Fibroblast of skin of right quadriceps (primary cell): Measurements from ENCODE around the gene KRT4.

Experiments used
- DNase-seq: peaks from one replicate; pipeline ENCODE4 v3.0.0-alpha.2; 2013

KRT4 gene

GRCh38 chr12:52791271-52792184 lies 22.4 kb downstream of the KRT4 start:
- DNase-seq: no peak

GRCh38 chr12:52790427-52791270 lies 23.3 kb downstream of the KRT4 start:
- DNase-seq: no peak

- no peak for DNase-seq
These were observed 24.1 kb downstream of the KRT4 start for GRCh38 chr12:52789637-52790426.

DNA sequence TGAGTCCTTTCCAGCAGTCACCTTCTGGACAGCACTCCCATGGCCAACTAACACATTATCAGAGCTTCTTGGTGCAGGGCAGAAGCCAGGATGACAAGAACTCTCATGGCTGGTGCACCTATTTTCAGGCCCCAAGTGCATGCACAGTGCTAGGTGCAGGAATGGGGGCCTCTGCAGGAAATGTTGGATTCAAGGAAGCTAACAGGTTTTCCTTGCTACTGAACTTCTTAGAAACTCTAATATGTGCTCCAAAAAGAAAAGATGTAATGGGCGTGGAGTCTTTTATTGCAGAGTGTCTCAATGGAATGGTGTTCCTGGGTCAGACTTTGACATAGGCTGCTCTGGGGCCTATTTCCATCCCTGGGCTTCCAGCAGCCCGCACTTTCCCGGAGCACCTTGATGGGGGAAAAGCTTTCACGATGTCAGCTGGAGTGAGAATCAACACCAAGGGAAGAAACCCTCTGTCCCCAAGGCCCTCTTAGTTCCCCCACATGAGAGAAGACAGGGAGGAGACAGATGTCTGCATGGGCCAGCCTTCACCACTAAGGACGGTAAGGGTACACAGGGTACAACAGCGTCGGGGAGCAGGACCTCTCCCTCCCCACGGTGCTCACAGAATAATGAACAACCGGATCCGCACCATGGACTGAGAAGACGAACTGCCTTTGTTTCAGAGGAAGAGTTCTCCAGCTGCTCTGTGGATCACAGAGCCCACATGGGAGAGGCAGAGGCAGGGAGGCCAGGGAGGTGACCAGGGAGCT lies 24.9 kb downstream of the KRT4 start:
- DNase-seq: no peak

GRCh38 chr12:52788192-52788875 lies 25.6 kb downstream of the KRT4 start:
- DNase-seq: no peak

- DNase-seq: no peak
These were observed 26.4 kb downstream of the KRT4 start for GRCh38 chr12:52787324-52788191.

DNA sequence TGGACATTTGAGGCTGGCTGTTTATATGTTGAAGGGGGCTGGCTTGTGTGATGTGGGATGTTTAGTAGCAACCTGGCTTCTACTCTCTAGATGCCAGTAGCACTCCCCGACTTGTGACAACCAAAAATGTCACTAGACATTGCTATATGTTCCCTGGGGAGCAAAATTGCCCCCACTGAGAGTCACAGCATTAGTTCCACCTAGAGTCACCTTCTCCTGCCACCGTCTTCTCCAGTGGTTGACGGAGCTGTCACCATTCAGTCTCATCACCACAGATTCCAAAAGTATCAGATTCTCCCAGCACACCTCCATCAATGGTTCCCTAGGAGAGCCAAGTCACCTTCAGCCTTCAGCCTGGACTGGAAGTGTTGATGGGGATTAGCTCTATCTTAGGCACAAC lies 29.0 kb downstream of the KRT4 start:
- DNase-seq: no peak

- no peak for DNase-seq
These were observed 30.2 kb downstream of the KRT4 start for GRCh38 chr12:52783563-52784316.

GRCh38 chr12:52782502-52782901 lies 31.4 kb downstream of the KRT4 start:
- no peak for DNase-seq

DNA sequence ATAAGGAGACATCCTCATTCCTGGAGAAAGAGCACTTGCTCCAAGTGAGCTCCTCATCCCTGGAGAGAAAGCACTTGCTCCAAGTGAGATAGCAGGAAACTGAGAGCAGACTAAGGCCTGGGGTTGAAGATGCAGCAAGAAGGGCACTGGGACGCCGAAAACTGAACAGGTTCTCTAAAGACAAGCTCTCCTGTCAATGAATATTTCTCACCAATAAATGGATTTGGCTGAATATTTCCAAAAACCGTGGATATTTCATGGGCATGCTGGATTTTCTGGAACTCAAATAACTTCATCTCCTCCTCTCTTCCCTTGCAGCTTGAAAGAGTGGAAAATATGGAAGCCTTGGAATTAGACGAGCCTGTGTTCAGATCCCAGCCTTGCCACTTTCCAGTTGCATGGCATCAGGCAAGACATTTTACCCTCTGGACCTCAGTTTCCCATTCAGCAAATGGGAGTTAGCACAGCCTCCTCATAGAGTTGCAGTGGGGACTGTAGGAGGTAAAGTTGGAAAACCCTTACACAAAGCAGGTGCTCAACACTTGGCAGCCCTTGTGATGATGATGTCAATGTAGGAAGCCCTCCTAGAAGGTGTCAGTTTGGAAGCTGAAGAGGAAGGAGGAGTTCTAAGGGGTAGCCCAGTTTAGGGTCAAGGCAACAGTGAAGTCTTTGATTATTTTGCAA lies 32.4 kb downstream of the KRT4 start:
- DNase-seq: no peak

- DNase-seq: no peak
These were observed 34.0 kb downstream of the KRT4 start for GRCh38 chr12:52779914-52780313.

GRCh38 chr12:52778833-52779232 lies 35.1 kb downstream of the KRT4 start:
- DNase-seq: no peak

- no peak for DNase-seq
These were observed 36.4 kb downstream of the KRT4 start for GRCh38 chr12:52777566-52777965.

- no peak for DNase-seq
These were observed 37.0 kb downstream of the KRT4 start, which contains the start of gene KRT76 for GRCh38 chr12:52776913-52777395. KRT76 (minus strand) TSS chr12:52777345; CDS start chr12:52777291, 54 bp downstream.

DNA sequence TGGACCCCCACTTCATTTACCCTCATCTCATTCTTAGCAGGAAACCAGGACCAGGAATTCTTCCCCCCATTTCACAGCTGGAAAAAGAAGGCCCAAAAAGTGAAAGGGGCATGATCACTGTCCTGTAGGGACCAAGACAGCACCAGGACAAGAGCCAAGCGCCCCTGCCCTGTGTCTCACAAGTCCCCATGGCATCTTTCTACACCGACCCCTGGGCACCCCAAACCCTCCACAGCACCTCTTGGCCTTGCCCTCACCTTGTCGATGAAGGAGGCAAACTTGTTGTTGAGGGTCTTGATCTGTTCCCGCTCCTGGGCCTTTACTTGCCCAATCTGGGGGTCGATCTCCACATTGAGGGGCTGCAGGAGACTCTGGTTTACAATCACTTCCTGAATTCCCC lies 37.5 kb downstream of the KRT4 start:
- DNase-seq: no peak

DNA sequence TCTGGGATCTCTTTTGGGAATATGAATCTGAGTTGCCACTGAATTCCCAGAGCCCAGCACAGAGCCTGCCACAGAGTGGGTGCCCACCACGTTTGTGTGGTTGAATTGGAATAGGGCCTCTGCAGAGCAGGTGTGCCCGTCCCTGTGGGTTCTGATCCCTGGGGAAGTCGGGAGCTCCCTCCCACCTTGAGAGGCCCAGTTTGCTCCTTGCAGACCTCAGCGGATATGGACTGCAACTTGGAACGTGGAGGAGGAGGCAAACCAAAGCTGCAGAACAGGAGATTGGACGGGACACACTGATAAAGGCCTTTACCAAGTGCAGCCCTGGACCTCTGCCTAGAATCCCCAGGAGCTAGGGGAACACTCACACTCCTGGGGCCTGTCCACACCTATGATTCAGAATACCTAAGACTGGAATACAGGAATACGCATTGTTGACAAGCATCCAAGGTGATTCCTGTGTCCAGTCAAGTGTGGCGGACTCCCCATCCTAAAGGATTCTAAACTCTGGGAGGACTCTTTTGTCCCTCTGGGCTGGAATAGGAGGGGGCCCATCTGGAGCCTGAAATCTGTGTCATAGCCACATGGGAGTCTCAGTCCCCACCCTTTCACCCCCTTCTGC lies 39.2 kb downstream of the KRT4 start:
- DNase-seq: no peak

GRCh38 chr12:52772772-52773171 lies 41.1 kb downstream of the KRT4 start:
- no peak for DNase-seq

GRCh38 chr12:52772188-52772587 lies 41.7 kb downstream of the KRT4 start:
- DNase-seq: no peak

DNA sequence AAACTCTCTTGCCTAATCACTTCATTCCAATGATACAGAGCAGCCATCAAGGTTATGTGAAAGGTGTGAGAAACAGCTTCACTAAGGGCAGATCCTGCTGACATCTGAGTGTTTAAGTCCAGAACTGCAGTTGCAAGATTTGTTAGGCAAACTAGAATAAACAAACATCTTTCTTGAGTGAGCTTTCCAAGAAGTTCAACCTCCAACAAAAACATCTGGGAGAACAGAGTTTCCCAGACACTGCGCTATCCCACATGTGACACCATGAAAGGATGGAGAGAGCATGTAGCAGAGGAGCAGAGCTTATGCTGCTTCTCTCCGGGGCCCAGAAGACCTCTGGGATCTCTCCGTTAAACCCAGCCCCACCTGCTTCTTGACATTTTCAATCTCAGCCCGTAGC lies 42.4 kb downstream of the KRT4 start:
- DNase-seq: no peak
